ENCODE results near the gene COX4I2. TPM values are rescaled to one million over a fixed set of nuclear protein-coding genes. Genes with fewer than 3 reads are reported as not detected.

The COX4I2 gene
- total and polyA plus RNA-seq, 2 of the 8 experiments (the other 6 are each of a cell fraction or from before 2014, with no cell fraction given), result 0.26 TPM; not detected in 1

DNA sequence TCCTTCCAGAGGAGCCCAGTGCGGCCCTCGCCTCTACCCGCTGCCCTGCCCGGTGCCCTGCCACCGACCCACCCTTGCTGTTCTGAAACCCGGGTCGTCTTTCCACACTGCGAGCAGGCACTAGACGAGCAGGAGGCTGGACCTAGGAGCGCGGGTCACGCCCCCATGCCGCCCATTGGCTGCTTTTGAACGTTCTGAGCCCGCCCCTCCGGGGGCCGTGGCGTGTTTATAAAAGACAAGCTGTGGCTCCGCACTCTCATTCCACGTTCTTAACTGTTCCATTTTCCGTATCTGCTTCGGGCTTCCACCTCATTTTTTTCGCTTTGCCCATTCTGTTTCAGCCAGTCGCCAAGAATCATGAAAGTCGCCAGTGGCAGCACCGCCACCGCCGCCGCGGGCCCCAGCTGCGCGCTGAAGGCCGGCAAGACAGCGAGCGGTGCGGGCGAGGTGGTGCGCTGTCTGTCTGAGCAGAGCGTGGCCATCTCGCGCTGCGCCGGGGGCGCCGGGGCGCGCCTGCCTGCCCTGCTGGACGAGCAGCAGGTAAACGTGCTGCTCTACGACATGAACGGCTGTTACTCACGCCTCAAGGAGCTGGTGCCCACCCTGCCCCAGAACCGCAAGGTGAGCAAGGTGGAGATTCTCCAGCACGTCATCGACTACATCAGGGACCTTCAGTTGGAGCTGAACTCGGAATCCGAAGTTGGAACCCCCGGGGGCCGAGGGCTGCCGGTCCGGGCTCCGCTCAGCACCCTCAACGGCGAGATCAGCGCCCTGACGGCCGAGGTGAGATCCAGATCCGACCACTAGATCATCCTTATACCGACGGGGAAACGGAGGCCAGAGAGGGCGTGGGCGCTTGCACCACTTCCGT lies 32.4 kb upstream of the COX4I2 start, which contains the start of gene ID1 (continued):
- TF ChIP-seq KDM1A (IDR thresholded peaks at IDR 0.05; ENCODE audit: borderline replicate concordance, low read length) (0 out of 2 replicates have a peak, but pooled peaks have one; percentile 9), SP1 (IDR thresholded peaks at IDR 0.05; ENCODE audit: low read depth, low read length) (peak; percentile 91), FOSL1 (IDR thresholded peaks at IDR 0.05; ENCODE audit: insufficient read depth, low read depth, low read length) (no peak), TCF12 (IDR thresholded peaks at IDR 0.05; ENCODE audit: low read depth, low read length) (0 out of 2 replicates have a peak, but pooled peaks have one; percentile 10), NANOG (IDR thresholded peaks at IDR 0.05; ENCODE audit: insufficient read depth, low read depth, low read length, poor library complexity, severe bottlenecking) (peak; percentile 89), TAF1 (IDR thresholded peaks at IDR 0.05; ENCODE audit: low read depth, low read length) (peak; percentile 91), RBBP5 (IDR thresholded peaks at IDR 0.05; ENCODE audit: borderline replicate concordance, low read depth, low read length) (peak; percentile 57), YY1 (IDR thresholded peaks at IDR 0.05; ENCODE audit: low read depth, low read length) (no peak), ASH2L (IDR thresholded peaks at IDR 0.05; ENCODE audit: low read length) (peak; percentile 47), TAF7 (optimal IDR thresholded peaks at IDR 0.05; ENCODE audit: borderline replicate concordance, low read depth, low read length) (peak; percentile 97), SIN3A (conservative IDR thresholded peaks at IDR 0.05 in 1 of 2, IDR thresholded peaks at IDR 0.05 in 1 of 2; ENCODE audit: low read depth in 1 of 2, low read length in 2 of 2) (peak; percentile 93 to 95; a peak in 3 of 4 replicates), SP4 (IDR thresholded peaks at IDR 0.05; ENCODE audit: low read length) (peak; percentile 54; the same call in 1 of the 2 replicates), KDM4A (IDR thresholded peaks at IDR 0.05; ENCODE audit: low read depth, low read length, severe bottlenecking) (peak; percentile 52), RFX5 (IDR thresholded peaks at IDR 0.05; ENCODE audit: borderline replicate concordance, low read depth, low read length) (no peak), CREB1 (IDR thresholded peaks at IDR 0.05) (0 out of 2 replicates have a peak, but pooled peaks have one; percentile 24), SP2 (IDR thresholded peaks at IDR 0.05; ENCODE audit: low read length) (no peak), TBP (IDR thresholded peaks at IDR 0.05; ENCODE audit: low read depth, low read length) (peak; percentile 97)
- TF ChIP-seq, protein P1, sequence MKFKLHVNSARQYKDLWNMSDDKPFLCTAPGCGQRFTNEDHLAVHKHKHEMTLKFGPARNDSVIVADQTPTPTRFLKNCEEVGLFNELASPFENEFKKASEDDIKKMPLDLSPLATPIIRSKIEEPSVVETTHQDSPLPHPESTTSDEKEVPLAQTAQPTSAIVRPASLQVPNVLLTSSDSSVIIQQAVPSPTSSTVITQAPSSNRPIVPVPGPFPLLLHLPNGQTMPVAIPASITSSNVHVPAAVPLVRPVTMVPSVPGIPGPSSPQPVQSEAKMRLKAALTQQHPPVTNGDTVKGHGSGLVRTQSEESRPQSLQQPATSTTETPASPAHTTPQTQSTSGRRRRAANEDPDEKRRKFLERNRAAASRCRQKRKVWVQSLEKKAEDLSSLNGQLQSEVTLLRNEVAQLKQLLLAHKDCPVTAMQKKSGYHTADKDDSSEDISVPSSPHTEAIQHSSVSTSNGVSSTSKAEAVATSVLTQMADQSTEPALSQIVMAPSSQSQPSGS (IDR thresholded peaks at IDR 0.05; ENCODE audit: low read length), result no peak; the same call in 1 of the 2 replicates
- TF ChIP-seq, protein P2, sequence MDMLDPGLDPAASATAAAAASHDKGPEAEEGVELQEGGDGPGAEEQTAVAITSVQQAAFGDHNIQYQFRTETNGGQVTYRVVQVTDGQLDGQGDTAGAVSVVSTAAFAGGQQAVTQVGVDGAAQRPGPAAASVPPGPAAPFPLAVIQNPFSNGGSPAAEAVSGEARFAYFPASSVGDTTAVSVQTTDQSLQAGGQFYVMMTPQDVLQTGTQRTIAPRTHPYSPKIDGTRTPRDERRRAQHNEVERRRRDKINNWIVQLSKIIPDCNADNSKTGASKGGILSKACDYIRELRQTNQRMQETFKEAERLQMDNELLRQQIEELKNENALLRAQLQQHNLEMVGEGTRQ (IDR thresholded peaks at IDR 0.05; ENCODE audit: low read length), result peak; percentile 25; the same call in 1 of the 2 replicates

Measured in H1 (cell line).